LHCN-M2 (cell line): Measurements from ENCODE around the gene AKAP6. TPM values are rescaled to one million over a fixed set of nuclear protein-coding genes. Genes with fewer than 3 reads are reported as not detected.
A peak's percentile ranks its signal among the peaks of the same experiment; 100 is the strongest.

Experiments used
- DNase-seq: peaks from one replicate; pipeline ENCODE4 v3.0.0-alpha.2; 2012; ENCODE audit warnings: low read depth
- polyA plus RNA-seq: library from polyadenylated mRNA; unstranded; fragments of >200 nt; gene quantifications from one replicate; pipeline ENCODE4 v1.2.1, GENCODE V29; 2012; ENCODE audit warnings: missing spikeins
- total RNA-seq: library from RNA; depleted of rRNA; stranded (reverse); fragments of >200 nt; gene quantifications from 2 replicates; pipeline ENCODE4 v1.2.3, GENCODE V29; 2014; rRNA removed

The AKAP6 gene, protein sequence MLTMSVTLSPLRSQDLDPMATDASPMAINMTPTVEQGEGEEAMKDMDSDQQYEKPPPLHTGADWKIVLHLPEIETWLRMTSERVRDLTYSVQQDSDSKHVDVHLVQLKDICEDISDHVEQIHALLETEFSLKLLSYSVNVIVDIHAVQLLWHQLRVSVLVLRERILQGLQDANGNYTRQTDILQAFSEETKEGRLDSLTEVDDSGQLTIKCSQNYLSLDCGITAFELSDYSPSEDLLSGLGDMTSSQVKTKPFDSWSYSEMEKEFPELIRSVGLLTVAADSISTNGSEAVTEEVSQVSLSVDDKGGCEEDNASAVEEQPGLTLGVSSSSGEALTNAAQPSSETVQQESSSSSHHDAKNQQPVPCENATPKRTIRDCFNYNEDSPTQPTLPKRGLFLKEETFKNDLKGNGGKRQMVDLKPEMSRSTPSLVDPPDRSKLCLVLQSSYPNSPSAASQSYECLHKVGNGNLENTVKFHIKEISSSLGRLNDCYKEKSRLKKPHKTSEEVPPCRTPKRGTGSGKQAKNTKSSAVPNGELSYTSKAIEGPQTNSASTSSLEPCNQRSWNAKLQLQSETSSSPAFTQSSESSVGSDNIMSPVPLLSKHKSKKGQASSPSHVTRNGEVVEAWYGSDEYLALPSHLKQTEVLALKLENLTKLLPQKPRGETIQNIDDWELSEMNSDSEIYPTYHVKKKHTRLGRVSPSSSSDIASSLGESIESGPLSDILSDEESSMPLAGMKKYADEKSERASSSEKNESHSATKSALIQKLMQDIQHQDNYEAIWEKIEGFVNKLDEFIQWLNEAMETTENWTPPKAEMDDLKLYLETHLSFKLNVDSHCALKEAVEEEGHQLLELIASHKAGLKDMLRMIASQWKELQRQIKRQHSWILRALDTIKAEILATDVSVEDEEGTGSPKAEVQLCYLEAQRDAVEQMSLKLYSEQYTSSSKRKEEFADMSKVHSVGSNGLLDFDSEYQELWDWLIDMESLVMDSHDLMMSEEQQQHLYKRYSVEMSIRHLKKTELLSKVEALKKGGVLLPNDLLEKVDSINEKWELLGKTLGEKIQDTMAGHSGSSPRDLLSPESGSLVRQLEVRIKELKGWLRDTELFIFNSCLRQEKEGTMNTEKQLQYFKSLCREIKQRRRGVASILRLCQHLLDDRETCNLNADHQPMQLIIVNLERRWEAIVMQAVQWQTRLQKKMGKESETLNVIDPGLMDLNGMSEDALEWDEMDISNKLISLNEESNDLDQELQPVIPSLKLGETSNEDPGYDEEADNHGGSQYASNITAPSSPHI (N-terminal part only)
- total RNA-seq, result 1.8 and 2.7 TPM in 2 replicates
- 1.2 TPM for polyA plus RNA-seq

DNA sequence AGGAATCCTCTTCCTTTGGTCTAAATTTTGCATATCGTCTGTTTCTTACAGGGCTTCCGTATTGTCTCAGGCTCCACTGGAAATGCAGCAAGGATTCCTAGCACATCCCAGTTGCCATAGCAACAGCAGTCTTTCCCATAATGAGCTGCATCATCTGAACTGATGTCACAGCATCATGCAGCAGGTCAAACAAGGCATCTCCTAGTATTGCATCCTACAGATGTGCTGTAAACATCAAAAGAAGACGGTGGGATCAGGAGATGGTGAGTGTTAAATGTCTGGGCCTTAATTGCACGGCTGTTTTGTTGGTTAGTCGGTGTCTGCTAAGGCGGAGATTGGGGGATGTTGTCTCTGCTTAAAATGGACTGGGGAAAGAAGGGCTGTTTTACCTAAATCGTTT is at the start of gene AKAP6:
AKAP6 (plus strand) TSS at position 153 of the 400 bp plus-strand sequence. CDS start 104,196 bp downstream, outside the sequence.
- no peak for DNase-seq

DNA sequence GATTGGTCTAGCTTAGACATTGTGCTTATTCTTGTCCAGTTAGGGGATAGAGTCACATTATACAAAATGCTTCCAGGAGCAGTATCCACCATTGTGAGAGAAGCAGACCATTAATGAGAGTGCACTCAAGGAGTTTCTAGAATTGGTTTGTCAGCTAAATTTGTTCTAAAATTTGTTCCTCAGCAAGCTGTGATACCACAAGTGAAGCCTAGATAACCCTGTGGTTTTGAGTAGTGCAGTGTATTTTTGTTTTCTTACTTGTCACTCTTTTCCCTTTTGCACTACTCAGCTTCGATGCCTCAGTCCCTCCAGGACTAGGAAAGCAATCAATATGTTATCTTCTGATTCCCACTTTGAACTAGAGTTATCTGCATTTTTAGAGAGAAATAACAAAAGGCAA is 42.5 kb upstream of the AKAP6 start:
- no peak for DNase-seq

DNA sequence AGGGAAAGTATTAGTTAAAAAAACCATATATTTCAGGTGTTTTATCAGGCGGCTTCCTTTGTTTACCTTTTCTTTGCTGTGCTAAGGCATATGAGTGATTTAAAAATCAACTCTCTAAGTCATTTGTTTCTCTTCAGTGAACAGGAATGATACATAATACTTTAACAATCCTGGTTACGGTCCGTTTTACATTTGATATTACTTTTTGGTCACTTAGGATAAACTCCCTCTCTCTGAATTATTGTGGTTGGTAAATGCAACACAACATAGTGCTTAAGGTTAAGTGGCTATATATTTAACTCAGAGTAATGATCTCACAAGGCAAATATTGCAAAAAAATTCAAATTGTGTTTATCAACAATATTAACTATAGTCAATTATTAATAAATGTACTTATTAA is 32.7 kb upstream of the AKAP6 start:
- no peak for DNase-seq

DNA sequence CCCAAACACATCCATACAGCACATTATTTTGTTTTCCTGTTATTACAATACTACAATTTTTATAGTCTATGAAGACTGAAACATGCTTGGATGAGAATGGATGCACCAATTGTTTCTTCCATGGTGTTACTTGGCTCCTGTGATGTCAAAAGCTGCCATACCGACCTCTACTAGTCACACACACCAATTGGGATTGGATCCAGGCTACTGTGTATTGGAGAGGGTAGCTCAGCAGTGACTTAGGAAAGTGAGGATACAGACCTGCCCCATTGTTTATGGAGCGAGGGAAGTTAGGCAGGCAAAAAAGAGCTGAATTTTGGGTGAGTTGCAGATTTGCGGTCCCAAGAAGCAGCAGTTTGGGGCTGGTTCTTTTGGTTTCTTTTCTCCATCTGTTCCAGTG is 30.8 kb upstream of the AKAP6 start:
- DNase-seq, result no peak

DNA sequence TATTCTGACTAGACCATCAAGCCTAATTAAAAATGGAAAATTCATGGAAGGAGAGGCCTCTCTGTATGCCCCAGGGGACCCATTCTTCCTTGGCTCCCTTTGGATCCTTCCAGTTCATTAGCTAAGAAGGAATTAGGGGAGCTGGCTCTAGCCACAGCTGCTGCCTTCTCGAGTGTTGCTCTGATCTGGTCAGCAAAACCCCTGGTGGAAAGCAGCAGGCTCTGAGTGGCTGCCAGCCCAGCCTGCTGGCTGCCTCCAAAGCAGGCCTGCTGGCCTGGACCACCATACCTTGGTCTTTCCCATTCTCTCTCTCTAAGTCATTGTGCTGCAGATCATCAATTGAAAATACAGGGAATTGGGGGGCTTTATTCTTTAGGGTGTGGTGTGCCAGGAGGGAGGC is 29.0 kb upstream of the AKAP6 start:
- no peak for DNase-seq

DNA sequence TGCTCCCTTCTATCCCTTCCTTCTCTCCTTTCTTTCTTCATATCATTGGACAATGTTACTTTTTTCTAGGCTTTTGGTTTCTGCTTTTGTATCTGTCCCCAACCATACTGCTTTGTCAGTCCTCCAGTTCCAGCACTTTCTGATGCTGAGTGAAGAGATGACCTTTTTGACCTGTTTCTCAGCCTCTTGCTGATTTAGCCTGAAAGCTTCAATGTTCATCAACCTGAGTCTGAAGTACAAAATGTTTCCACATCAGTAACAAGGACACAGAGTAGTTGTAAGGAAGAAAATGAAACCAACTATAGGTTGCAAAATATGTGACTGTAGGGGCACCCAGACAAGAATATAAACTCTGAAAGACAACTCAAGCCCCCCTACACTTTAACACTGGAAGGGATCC is 25.2 kb upstream of the AKAP6 start:
- DNase-seq, result no peak

DNA sequence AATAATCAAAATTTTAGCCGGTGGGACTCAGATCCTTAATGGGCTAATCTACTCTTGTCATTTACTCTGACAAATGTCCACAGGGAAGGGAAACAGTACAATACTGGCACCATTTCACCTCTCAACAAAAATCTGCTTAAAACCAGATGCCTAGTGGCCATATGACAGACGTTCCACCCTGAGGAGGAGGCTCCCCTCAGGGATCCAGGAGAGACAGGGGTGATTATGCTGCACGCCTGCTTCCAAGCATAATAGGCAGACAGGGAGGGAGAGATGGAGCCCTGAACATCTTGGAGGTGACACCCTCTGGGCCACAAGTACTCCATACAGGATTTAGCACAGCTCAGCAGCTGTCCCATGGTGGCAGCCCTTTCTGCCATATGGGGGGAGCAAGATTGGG is 24.8 kb upstream of the AKAP6 start:
- DNase-seq, result no peak

DNA sequence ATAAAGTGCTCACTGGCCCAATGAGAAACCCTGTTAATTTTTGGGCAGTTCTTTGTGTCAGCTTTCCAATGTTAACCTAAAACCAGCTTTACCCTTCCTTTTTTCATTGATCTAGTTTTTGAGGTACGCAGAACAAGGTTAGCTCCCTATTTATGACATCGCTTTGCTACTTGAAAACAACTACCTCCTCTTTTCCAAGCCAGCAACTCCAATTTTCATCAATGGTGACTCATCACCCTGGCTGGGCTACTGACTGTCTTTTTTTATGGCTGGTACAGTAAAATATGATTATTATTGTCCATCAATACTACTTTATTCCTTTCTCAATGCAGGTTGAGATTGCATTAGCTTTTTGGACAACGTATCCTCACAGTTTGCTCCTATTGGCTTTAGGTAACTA is 22.5 kb upstream of the AKAP6 start:
- no peak for DNase-seq

DNA sequence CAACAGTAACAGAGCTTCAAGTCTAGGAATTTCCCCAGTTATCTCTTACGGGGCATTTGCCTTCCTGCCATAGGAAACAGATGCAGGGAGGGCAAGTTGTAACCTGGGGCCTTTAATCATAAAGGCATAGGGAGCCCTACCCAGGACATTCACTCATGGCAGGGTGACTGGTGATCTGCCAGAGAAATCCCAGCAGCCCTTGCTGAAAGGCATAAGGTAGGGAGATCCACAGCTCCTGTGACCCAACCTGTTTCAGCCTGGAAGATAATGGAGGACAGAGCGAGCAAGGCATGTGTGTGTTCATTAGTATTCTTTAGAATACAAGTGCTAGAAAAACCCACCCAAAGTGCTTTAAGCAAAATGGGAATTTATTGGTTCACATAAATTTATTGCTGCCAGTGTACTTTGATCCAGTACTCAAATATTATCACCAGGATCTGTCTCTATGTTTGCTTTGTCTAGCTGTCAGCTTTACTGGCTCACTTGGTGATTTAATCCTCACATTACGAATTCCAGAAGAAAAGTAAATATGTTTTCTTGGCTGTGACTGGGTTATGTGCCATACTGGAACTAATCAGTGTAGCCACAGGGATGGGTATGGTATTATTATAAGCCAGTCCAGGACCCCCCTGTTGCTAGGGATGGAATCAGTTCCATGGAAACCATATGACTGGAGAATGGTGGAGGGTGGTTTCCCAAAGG is 21.1 kb upstream of the AKAP6 start:
- DNase-seq, result no peak

DNA sequence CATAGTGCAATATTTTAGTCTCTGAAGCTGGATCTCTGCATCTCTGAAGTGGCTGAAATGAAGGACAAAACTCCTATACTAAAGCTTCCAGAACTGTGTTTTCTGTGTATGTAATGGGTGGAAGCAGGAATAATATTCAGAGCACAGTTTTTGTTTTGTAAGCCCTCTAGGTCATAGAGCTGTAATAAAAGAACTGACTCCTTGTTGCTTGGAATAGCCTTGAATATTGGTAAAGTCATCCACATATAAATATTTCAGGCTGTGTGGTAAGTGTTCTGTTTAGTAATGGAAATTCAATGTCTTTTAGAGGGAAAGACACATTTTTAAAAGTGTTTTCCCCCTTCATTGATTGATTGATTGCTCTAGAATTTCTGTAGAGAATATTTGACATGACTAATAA is 18.2 kb upstream of the AKAP6 start:
- no peak for DNase-seq

DNA sequence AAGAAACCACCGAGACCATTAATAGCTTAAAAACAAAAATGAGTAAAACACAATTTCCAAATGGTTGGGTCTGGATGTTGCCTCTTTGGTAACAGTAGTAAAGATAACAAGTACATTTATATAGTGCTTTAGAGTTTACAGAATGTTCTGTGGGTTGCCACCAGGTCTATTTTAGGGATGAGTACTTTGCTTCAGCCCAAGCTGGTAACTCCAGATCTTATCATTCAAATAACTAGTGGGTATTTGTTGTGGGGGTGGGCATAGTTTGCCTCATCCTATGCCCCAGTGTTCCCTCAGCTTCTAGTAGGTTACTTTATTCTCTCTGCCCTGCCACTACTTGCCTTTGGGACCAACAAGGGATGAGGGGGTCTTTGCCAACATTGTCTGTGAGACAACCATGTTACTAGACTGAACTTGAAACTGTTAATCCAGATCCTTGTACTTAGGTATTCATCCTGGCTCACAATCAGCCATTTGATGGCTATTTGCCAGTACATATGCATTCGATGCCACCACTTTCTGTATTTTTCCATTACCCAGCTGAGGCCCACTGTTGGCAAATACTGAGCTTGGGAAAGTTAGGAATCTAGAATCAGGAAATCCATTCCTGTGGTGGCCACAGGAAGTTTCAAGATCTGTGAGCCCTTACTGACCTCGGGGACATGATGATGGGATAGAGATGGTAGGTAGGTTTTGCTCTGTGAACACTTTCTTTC is 17.6 kb upstream of the AKAP6 start:
- no peak for DNase-seq

DNA sequence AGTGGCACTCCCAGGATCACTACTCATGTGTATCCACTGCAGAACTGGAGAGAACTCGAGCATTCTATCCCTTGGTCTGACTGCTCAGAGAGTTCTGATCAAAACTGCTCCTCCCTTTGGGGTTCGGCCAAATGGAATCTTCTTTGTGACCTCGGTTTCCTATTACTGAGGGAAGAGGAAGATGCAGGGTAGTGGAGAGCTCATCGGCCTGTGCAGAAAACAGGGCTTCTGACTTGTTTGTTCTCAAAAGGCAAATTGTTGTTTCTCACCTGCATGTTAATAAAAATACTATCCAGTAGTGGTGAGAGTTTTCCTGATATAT is 17.1 kb upstream of the AKAP6 start:
- DNase-seq, result no peak

DNA sequence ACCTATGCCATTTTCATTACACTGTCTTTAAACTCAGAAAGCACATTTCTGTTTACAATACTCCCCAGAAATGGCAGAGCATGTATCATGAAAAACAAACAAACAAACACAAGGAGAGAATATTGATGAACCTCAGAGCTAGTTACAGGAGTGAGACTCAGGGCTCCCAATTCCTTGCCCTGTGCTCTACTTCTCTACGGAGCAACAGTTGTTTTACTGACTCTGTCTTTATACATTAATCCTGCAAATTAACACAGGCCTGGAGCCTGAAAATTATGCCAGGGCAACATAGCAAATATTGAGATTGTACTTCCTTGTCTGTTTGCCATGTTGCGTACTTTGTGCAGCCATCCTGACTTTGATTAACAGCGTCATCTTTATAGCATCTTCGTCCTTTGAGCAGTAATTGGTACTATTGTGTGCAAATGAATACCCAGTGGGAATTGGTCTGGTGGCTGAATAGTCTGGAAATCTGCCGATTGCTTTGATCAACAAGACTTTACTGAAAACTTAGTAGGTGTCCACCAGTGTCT is 15.2 kb upstream of the AKAP6 start:
- no peak for DNase-seq

DNA sequence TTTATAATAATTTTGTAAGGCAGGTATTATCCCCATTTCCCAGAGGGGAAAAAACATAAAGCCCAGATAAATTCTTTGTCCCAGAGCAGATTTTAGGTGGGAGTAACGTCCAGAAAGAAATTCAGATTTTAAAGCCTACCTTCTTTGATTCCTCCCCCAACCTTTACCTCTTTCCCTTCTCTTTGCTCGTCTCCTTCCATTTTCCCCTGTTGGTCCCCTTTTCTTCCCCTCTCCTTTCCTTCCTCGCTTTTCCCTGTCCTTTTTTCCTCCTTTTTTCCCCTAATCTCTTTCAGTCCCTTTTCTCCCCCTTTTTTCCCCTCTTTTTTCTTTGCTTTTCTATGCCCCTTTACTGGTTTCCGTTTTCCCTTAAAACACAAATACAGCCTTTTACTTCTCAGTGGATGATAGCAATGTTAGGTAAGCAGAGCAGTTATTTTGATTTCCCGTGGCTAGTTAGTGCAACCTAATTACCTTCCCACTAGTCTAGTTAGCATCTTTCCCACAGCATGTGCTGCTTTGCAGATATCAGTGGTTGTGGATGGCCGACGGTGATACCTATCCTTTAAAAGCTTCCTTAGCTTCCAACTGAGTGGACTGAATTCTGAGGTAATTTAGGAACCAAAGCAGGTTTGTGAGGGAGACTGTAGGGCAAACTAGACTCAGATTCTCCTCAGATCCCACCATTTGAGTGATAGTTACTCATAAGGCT is 10.9 kb upstream of the AKAP6 start:
- DNase-seq, result no peak

DNA sequence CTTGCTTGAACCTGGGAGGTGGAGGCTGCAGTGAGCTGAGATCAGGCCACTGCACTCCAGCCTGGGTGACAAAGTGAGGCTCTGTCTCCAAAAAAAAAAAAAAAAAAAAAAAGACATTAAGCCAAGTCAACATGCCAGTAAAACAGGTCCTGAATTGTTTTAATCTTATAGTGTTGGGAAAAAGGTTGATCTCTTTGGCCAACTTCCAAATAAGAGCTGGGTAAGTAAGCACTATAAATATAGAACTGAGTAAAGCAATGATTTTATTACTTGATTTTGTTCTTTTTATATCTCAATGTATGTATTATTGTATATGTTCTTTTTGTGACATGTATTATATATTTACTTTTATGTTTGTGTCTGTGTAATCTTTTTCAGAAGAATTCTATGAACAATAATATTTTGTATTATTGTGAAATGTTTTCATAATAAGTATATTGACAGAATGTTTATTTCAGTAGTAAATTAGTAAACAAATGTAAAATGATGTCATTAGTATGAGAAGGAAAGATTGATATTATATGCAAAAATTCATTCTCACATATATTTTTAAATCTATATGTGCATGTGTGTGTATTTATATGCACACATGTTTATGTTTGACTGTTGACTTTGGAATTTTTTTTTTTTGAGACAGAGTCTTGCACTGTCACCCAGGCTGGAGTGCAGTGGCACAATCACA is 9.6 kb upstream of the AKAP6 start:
- peak; percentile 36 for DNase-seq

DNA sequence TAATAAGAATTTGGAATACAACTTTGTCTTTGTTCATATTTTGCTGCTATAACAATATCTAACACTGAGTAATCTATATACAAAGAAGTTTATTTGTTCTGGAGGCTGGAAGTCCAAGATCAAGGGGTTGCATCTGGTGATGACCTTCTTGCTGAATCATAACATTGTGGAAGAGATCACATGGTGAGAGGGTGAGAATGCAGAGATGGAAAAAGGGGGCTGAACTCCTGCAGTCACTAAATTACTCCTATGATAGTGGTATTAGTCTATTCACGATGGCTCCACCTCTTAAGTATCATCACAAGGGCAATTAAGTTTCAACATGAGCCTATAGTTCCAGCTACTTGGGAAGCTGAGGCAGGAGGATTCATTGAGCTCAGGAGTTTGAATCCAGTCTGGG is 4.5 kb upstream of the AKAP6 start:
- peak; percentile 14 for DNase-seq

DNA sequence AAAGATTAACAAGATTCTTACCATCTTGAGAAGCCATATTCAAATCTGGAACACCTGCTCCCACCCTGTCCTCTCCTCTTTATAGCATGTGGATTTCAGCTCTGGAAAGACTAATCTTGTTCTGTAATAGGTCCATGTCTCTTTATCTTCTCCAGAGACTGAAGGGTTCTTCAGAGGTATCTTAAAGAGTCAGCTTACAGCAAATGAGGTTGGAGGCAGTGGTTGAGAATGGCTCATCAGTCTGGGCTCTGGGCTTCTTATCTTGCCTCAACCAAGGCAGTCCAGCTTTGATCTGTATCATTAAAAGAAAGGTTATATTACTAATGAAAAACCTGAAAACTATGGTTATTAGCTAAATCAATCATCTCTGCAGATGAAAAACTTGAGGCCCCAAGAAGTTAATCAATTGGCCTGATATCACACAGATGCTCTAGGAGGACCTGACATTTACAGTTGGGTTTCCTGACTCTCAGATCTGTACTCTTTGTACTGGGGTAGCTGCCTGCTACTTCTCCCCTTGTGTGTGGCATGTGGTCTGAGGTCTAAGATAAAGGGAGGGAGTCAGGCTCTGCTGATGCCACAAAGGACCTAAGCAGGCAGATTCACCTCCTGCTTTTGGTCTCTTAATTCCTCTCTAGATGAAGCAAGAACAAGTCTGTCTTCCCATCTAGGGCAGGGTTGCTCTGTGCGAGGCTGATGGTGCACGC is 1.7 kb upstream of the AKAP6 start:
- no peak for DNase-seq

DNA sequence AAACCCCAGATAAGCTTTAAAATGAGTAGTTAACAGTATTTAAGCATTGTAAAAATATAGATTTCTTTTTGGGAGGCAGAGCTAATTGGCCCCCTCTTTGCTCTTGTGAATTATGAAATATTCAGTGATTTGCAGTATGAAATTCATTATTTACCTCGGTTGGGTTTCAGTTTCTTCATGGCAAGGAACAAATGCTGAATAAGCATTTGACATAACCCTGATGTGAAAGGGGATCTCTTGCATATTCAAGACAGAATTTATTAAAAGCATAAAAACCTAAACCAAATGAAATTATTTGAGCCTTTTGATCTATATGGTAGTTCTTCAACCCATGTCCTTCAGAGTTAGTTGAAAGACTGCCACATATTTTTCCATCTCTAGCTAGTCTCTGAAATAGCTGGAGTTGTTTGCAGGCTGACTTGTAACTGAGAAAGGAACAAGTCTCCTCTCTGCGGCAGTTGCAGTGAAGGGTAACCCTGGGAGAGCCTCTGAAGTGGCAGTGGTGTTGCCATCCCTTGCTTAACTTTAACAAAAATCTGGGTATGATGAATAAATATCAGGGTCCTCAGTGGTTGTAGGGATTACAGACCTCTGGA is 690 bp downstream of the AKAP6 start:
- DNase-seq, result no peak
